ENCODE results near the gene RRP15. TPM values are rescaled to one million over a fixed set of nuclear protein-coding genes. Genes with fewer than 3 reads are reported as not detected.

Gene RRP15
- total and polyA plus RNA-seq, 2 of the 13 experiments (the other 11 are each of a cell fraction or from before 2014, with no cell fraction given): 2.1 to 37.5 TPM

- Histone ChIP-seq H3K9me3 (ENCODE audit: low read length) (no peaks in the 10 kb centered on the region), H3K4me3 (replicated peaks in 1 of 3; ENCODE audit: insufficient read depth in 1 of 3, low read depth in 2 of 3, low read length in 3 of 3) (no peak overlapping the region), H3K27ac (ENCODE audit: extremely low read length, insufficient read depth, low read length) (no peak overlapping the region), H2AFZ (ENCODE audit: low read length) (no peak overlapping the region), H3K27me3 (ENCODE audit: control insufficient read depth in 1 of 2, insufficient read depth in 2 of 2, low read length in 2 of 2) (no peaks in the 10 kb centered on the region; a peak in 1 of 5 replicates), H3K36me3 (replicated peaks in 1 of 2; ENCODE audit: control insufficient read depth in 1 of 2, insufficient read depth in 2 of 2, low read length in 2 of 2) (no peaks in the 10 kb centered on the region), H3K4me1 (ENCODE audit: insufficient read depth, low read length) (no peaks in the 10 kb centered on the region), H3K79me2 (ENCODE audit: insufficient read depth, low read length) (no peaks in the 10 kb centered on the region), H3K4me2 (ENCODE audit: low read depth, low read length) (no peak overlapping the region), H4K20me1 (ENCODE audit: insufficient read depth, low read length) (no peaks in the 10 kb centered on the region), H3K9ac (ENCODE audit: insufficient read depth, low read depth, low read length) (no peak overlapping the region)
- ChIA-PET POLR2A (no interaction called here), CTCF (ENCODE audit: low intra/inter-chr PET ratio, low total read pairs) (no interaction called here)
- no peak for ATAC-seq
- FAIRE-seq: no peak
- in situ Hi-C loops (cut with HindIII; ENCODE audit: extremely low pct_ligation_motif_present, low pct_unique_long_range_greater_than_20kb) (no loop called here), intact Hi-C loops (cut with micrococcal nuclease; ENCODE audit: unreplicated experiment) (loop anchor here (5.0 kb wide), 1 partner anchor 1067 kb away; no protein-coding TSS in a partner anchor)
- 14% methylated on average over 6 of the region's 6 CpGs for WGBS (ENCODE audit: low lambda C conversion rate)
- DNase-seq (ENCODE audit: low spot score): no peak
- BruUV-seq (replicated peaks): no TSS peak
- no peak for TF ChIP-seq ZSCAN25 (CRISPR knock-in tag; IDR thresholded peaks at IDR 0.05)
- TF ChIP-seq REST (IDR thresholded peaks at IDR 0.05; ENCODE audit: borderline replicate concordance in 1 of 2, low read depth in 1 of 2, low read length in 2 of 2): no peak
- TF ChIP-seq, protein P1, sequence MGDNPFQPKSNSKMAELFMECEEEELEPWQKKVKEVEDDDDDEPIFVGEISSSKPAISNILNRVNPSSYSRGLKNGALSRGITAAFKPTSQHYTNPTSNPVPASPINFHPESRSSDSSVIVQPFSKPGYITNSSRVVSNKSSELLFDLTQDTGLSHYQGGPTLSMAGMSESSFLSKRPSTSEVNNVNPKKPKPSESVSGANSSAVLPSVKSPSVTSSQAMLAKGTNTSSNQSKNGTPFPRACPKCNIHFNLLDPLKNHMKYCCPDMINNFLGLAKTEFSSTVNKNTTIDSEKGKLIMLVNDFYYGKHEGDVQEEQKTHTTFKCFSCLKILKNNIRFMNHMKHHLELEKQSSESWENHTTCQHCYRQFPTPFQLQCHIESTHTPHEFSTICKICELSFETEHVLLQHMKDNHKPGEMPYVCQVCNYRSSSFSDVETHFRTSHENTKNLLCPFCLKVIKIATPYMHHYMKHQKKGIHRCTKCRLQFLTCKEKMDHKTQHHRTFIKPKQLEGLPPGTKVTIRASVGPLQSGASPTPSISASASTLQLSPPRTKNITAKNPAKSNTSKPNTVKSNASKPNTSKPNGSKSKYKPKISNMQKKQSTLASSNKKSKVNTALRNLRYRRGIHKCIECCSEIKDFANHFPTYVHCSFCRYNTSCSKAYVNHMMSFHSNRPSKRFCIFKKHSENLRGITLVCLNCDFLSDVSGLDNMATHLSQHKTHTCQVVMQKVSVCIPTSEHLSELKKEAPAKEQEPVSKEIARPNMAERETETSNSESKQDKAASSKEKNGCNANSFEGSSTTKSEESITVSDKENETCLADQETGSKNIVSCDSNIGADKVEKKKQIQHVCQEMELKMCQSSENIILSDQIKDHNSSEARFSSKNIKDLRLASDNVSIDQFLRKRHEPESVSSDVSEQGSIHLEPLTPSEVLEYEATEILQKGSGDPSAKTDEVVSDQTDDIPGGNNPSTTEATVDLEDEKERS (CRISPR knock-in tag; IDR thresholded peaks at IDR 0.05): no peak
- no peak for TF ChIP-seq ZNF180 (CRISPR knock-in tag; IDR thresholded peaks at IDR 0.05; ENCODE audit: borderline replicate concordance, low read depth)
- no peak for TF ChIP-seq ZNF121 (CRISPR knock-in tag; IDR thresholded peaks at IDR 0.05)
- TF ChIP-seq ZNF772 (CRISPR knock-in tag; IDR thresholded peaks at IDR 0.05): no peak
- TF ChIP-seq MYNN (CRISPR knock-in tag; IDR thresholded peaks at IDR 0.05; ENCODE audit: low read depth): no peak
- TF ChIP-seq PHF21A (CRISPR knock-in tag; IDR thresholded peaks at IDR 0.05): no peak
- TF ChIP-seq SPEN (CRISPR knock-in tag; IDR thresholded peaks at IDR 0.05; ENCODE audit: low read depth): no peak
Observed at GRCh38 chr1:218249338-218250140, 35.6 kb upstream of the RRP15 start.

All from HepG2 (cell line).